ENCODE measurements around the gene SLC13A2. TPM values are rescaled to one million over a fixed set of nuclear protein-coding genes. Genes with fewer than 3 reads are reported as not detected.
"Not testable (repeated sequence)": the region's sequence is repeated elsewhere in the genome, so short reads cannot be mapped to it uniquely, and the experiment has no call there.

The SLC13A2 gene
- total RNA-seq, 1 experiment from 2014 or later: 0.57 TPM

DNA sequence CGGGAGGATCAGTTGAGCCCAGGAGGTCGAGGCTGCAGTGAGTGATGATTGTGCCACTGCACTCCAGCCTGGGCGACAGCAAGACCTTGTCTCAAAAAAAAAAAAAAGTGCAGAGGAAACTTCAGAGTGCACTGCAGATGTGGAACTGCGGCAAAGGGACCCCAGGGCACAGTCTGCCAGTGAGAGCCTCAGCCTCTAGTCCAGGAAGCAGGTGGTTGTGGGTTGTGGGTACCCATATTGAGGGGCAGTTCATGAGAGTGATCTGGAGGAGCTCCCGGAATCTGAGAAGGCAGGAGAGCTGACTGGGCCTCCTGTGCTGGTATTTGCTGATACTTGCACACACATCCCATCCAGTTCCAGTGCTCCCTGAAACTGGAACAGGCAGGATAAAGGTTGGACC lies 45.8 kb downstream of the SLC13A2 start:
- Histone ChIP-seq H3K27me3 (replicated peaks; ENCODE audit: control insufficient read depth, insufficient read depth, low read length) (no peaks in the 10 kb centered on the region), H3K36me3 (ENCODE audit: control insufficient read depth, insufficient read depth, low read length) (no peaks in the 10 kb centered on the region), H3K4me1 (peaks cover 6% of the 10 kb centered on the region), H3K4me3 (ENCODE audit: low read depth, low read length) (no peak overlapping the region), H3K9me3 (peaks cover 10% of the 10 kb centered on the region)
- no peak for TF ChIP-seq CTCF (IDR thresholded peaks at IDR 0.05; ENCODE audit: insufficient read depth in 1 of 2, low read depth in 1 of 2, low read length in 1 of 2, severe bottlenecking in 1 of 2, unreplicated experiment in 1 of 2)
- ChIA-PET CTCF (no interaction called here), POLR2A (no interaction called here)
- Mint-ChIP-seq H3K9me3 (ENCODE audit: unreplicated experiment) (no peaks in the 10 kb centered on the region), H3K4me3 (ENCODE audit: unreplicated experiment) (no peak overlapping the region), H3K27me3 (ENCODE audit: insufficient read depth, unreplicated experiment) (no peaks in the 10 kb centered on the region), H3K4me1 (ENCODE audit: low read depth, unreplicated experiment) (peaks cover 9% of the 10 kb centered on the region), H3K36me3 (ENCODE audit: insufficient read depth, unreplicated experiment) (peaks cover under 1% of the 10 kb centered on the region), H3K27ac (ENCODE audit: unreplicated experiment) (no peak overlapping the region)
- BruUV-seq (replicated peaks): no TSS peak
- no peak for DNase-seq
- intact Hi-C loops (cut with micrococcal nuclease; ENCODE audit: unreplicated experiment): no loop called here

GRCh38 chr17:28520687-28521086 lies 47.2 kb downstream of the SLC13A2 start:
- peaks cover 1% of the 10 kb centered on the region; the same call in 1 of the 2 replicates for H3K9me3 ChIP-seq
- TF ChIP-seq CTCF (IDR thresholded peaks at IDR 0.05; ENCODE audit: insufficient read depth in 1 of 2, low read depth in 1 of 2, low read length in 1 of 2, severe bottlenecking in 1 of 2, unreplicated experiment in 1 of 2): no peak
- Mint-ChIP-seq H3K4me3 (ENCODE audit: unreplicated experiment) (no peak overlapping the region), H3K27ac (ENCODE audit: unreplicated experiment) (no peak overlapping the region), H3K4me1 (ENCODE audit: low read depth, unreplicated experiment) (peaks cover 22% of the 10 kb centered on the region), H3K27me3 (ENCODE audit: insufficient read depth, unreplicated experiment) (no peaks in the 10 kb centered on the region), H3K36me3 (ENCODE audit: insufficient read depth, unreplicated experiment) (peaks cover 7% of the 10 kb centered on the region), H3K9me3 (ENCODE audit: unreplicated experiment) (no peaks in the 10 kb centered on the region)
- BruUV-seq (replicated peaks): no TSS peak
- DNase-seq: no peak
- no peak overlapping the region for H3K4me3 ChIP-seq (ENCODE audit: low read depth, low read length)
- H3K27me3 ChIP-seq (replicated peaks; ENCODE audit: control insufficient read depth, insufficient read depth, low read length): no peaks in the 10 kb centered on the region
- intact Hi-C loops (cut with micrococcal nuclease; ENCODE audit: unreplicated experiment): no loop called here
- peaks cover 21% of the 10 kb centered on the region for H3K4me1 ChIP-seq
- CTCF ChIA-PET: no interaction called here
- no peaks in the 10 kb centered on the region for H3K36me3 ChIP-seq (ENCODE audit: control insufficient read depth, insufficient read depth, low read length)
- POLR2A ChIA-PET: no interaction called here

DNA sequence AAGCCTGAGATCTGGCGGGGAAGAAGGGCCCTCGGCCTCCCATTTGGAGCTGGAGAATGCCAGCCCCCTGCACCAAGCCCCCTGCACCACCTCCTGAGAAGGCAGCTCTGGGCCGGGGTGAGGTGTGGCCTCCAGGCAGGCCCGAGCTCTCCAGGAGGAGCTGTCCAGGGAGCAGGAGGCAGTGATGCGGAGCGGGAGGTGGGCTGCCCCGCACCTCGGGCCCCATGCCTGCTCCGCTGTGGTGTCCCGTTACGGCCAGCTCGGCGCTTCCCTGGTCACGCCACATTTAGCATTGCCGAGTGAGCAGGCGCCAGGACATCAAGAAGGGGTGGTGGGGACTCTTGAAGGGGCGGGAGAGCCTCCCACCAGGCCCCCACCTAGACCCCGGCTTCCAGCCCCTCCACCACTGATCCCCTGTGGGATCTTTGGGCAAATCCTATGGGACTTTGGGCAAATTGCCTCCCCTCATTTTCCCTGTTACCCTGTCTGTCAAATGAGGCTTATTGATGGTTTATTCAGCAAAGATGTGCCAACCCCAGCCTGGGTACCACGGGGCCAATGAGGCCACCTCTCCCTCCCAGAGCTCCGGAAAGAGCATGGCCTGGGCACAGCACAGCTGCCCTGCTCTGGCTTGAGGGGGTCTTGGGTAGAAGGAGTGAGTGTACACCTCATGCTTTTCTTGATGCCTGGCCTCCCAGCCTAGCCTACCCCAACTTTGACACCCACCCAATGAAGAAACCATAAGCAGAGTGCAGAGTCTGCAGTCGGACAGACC lies 48.1 kb downstream of the SLC13A2 start:
- ChIA-PET POLR2A (no interaction called here), CTCF (no interaction called here)
- Histone ChIP-seq H3K4me1 (peaks cover 29% of the 10 kb centered on the region), H3K27me3 (replicated peaks; ENCODE audit: control insufficient read depth, insufficient read depth, low read length) (no peaks in the 10 kb centered on the region), H3K4me3 (ENCODE audit: low read depth, low read length) (no peak overlapping the region), H3K9me3 (no peaks in the 10 kb centered on the region), H3K36me3 (ENCODE audit: control insufficient read depth, insufficient read depth, low read length) (no peaks in the 10 kb centered on the region)
- no peak for TF ChIP-seq CTCF (IDR thresholded peaks at IDR 0.05; ENCODE audit: insufficient read depth in 1 of 2, low read depth in 1 of 2, low read length in 1 of 2, severe bottlenecking in 1 of 2, unreplicated experiment in 1 of 2)
- Mint-ChIP-seq H3K27me3 (ENCODE audit: insufficient read depth, unreplicated experiment) (no peaks in the 10 kb centered on the region), H3K9me3 (ENCODE audit: unreplicated experiment) (no peaks in the 10 kb centered on the region), H3K4me1 (ENCODE audit: low read depth, unreplicated experiment) (peaks cover 22% of the 10 kb centered on the region), H3K27ac (ENCODE audit: unreplicated experiment) (no peak overlapping the region), H3K4me3 (ENCODE audit: unreplicated experiment) (no peak overlapping the region), H3K36me3 (ENCODE audit: insufficient read depth, unreplicated experiment) (peaks cover 7% of the 10 kb centered on the region)
- DNase-seq: no peak
- intact Hi-C loops (cut with micrococcal nuclease; ENCODE audit: unreplicated experiment): no loop called here
- BruUV-seq (replicated peaks): no TSS peak

DNA sequence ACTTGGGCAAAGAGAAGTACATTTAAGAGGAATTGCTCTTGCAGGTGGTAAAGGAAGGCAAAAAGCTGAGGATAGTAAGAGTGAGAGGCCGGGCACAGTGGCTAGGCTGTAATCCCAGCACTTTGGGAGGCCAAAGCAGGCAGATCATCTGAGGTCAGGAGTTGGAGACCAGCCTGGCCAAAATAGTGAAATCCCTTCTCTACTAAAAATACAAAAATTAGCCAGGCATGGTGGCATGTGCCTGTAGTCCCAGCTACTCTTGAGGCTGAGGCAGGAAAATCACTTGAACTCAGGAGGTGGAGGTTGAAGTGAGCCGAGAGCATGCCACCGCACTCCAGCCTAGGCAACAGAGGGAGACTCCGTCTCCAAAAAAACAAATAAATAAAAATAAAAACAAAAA lies 48.8 kb downstream of the SLC13A2 start:
- intact Hi-C loops (cut with micrococcal nuclease; ENCODE audit: unreplicated experiment); CTCF ChIA-PET; H3K4me3 Mint-ChIP-seq (ENCODE audit: unreplicated experiment); BruUV-seq (replicated peaks); H3K36me3 ChIP-seq (ENCODE audit: control insufficient read depth, insufficient read depth, low read length); H3K27ac Mint-ChIP-seq (ENCODE audit: unreplicated experiment); H3K36me3 Mint-ChIP-seq (ENCODE audit: insufficient read depth, unreplicated experiment); POLR2A ChIA-PET; DNase-seq; H3K9me3 ChIP-seq; H3K4me3 ChIP-seq (ENCODE audit: low read depth, low read length); H3K27me3 ChIP-seq (replicated peaks; ENCODE audit: control insufficient read depth, insufficient read depth, low read length); H3K27me3 Mint-ChIP-seq (ENCODE audit: insufficient read depth, unreplicated experiment); H3K9me3 Mint-ChIP-seq (ENCODE audit: unreplicated experiment): not testable (repeated sequence)
- H3K4me1 ChIP-seq: peaks cover 37% of the 10 kb centered on the region
- peaks cover 22% of the 10 kb centered on the region for H3K4me1 Mint-ChIP-seq (ENCODE audit: low read depth, unreplicated experiment)

All from Caco-2 (cell line).